DOHH2 (cell line): ENCODE measurements around the gene WAS.

Source experiments
- EZH2phosphoT487 ChIP-seq: fragments of 200-600 bp; sonication (generic); IDR thresholded peaks from 2 replicates; pipeline ENCODE4 v1.6.1; 2017; ENCODE audit warnings: borderline replicate concordance, mild to moderate bottlenecking, antibody characterized with exemption, low read length, moderate library complexity, mixed read lengths
- TF ChIP-seq, protein P1 (sequence below): fragments of 200-600 bp; sonication (generic); IDR thresholded peaks from one replicate; pipeline ENCODE4 v1.5.1; 2014; ENCODE audit warnings: antibody characterized with exemption, mild to moderate bottlenecking, low read depth, low read length; ENCODE audit not compliant: poor library complexity, severe bottlenecking

DNA sequence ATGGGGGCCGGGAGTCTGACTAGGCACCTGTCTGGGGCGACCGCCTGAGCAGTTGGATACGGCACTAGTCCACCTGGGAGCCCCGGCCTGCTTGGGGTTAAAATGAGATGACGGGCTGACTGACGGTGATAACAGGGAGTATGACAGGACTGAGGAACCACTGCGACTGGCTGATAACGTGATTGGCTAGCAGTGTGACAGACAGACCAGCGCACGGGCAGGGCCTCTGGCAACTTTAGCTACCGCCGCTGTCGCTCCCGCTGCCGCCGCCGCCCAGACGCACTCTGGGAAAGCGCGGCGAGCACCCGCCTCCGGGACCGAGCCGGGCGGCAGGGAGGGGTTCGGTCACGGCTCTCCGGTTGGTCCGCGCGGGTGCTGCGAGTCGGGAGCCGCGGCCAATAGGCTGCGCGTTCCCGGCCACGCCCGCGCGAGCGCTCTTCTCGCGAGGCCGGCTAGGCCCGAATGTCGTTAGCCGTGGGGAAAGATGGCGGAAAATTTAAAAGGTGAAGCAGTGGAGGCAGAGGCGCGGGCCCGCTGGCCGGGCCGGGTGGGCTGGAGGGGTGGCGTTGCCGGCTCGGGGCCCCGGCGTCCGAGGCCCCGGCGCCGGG, 12.8 kb downstream of the WAS start, which contains the start of gene SUV39H1:
- TF ChIP-seq, protein P1, sequence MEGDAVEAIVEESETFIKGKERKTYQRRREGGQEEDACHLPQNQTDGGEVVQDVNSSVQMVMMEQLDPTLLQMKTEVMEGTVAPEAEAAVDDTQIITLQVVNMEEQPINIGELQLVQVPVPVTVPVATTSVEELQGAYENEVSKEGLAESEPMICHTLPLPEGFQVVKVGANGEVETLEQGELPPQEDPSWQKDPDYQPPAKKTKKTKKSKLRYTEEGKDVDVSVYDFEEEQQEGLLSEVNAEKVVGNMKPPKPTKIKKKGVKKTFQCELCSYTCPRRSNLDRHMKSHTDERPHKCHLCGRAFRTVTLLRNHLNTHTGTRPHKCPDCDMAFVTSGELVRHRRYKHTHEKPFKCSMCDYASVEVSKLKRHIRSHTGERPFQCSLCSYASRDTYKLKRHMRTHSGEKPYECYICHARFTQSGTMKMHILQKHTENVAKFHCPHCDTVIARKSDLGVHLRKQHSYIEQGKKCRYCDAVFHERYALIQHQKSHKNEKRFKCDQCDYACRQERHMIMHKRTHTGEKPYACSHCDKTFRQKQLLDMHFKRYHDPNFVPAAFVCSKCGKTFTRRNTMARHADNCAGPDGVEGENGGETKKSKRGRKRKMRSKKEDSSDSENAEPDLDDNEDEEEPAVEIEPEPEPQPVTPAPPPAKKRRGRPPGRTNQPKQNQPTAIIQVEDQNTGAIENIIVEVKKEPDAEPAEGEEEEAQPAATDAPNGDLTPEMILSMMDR, result no peak
- no peak for TF ChIP-seq EZH2phosphoT487
